ENCODE results near the gene SMCO4. TPM values are rescaled to one million over a fixed set of nuclear protein-coding genes. Genes with fewer than 3 reads are reported as not detected.

The SMCO4 gene
- total RNA-seq, 3 donors from 2014 or later (not counting 1 experiment from before 2014, with no cell fraction given), result 2.7 to 4.6 (median 3.6) TPM

- 85% methylated on average over 5 of the region's 5 CpGs for WGBS (ENCODE audit: insufficient coverage)
- H3K27me3 ChIP-seq (ENCODE audit: control insufficient read depth, insufficient read depth, low read length), result no peaks in the 10 kb centered on the region
- Mint-ChIP-seq H3K4me1 (peaks cover 61 to 71% of the 10 kb centered on the region in 2 donors), H3K36me3 (no peaks in the 10 kb centered on the region), H3K27ac (peak overlapping the region in 1 of 2 donors; percentile 1), H3K4me3 (no peak overlapping the region), H3K9me3 (no peaks in the 10 kb centered on the region), H3K27me3 (ENCODE audit: low read depth in 2 of 2) (no peaks in the 10 kb centered on the region)
- H3K9me3 ChIP-seq (ENCODE audit: control insufficient read depth, insufficient read depth, low read length), result no peaks in the 10 kb centered on the region
- no peak for DNase-seq
- H3K36me3 ChIP-seq (ENCODE audit: control insufficient read depth, insufficient read depth, low read length), result no peaks in the 10 kb centered on the region
- no peak for TF ChIP-seq CTCF (IDR thresholded peaks at IDR 0.05)
- no peak for ATAC-seq
- H3K4me1 ChIP-seq (ENCODE audit: control insufficient read depth, insufficient read depth, low read length), result peaks cover 25% of the 10 kb centered on the region
- H3K27ac ChIP-seq (ENCODE audit: low read length), result no peak overlapping the region
- no peak overlapping the region for H3K4me3 ChIP-seq (ENCODE audit: low read length)
- intact Hi-C loops (cut with micrococcal nuclease), result no loop called here
These were observed 10.4 kb downstream of the SMCO4 start for GRCh38 chr11:93532806-93533205.

- Mint-ChIP-seq H3K27ac (peak overlapping the region in 1 of 2 donors; percentile 1), H3K27me3 (ENCODE audit: low read depth in 2 of 2) (no peaks in the 10 kb centered on the region), H3K4me3 (no peak overlapping the region), H3K36me3 (no peaks in the 10 kb centered on the region), H3K9me3 (no peaks in the 10 kb centered on the region), H3K4me1 (peaks cover 62 to 66% of the 10 kb centered on the region in 2 donors)
- Histone ChIP-seq H3K4me1 (ENCODE audit: control insufficient read depth, insufficient read depth, low read length) (peaks cover 29% of the 10 kb centered on the region), H3K9me3 (ENCODE audit: control insufficient read depth, insufficient read depth, low read length) (no peaks in the 10 kb centered on the region), H3K27me3 (ENCODE audit: control insufficient read depth, insufficient read depth, low read length) (no peaks in the 10 kb centered on the region), H3K27ac (ENCODE audit: low read length) (no peak overlapping the region), H3K4me3 (ENCODE audit: low read length) (no peak overlapping the region), H3K36me3 (ENCODE audit: control insufficient read depth, insufficient read depth, low read length) (no peaks in the 10 kb centered on the region)
- intact Hi-C loops (cut with micrococcal nuclease), result no loop called here
- TF ChIP-seq CTCF (IDR thresholded peaks at IDR 0.05), result no peak
- peak in 1 of 3 donors; percentile 26 for ATAC-seq
- no peak for DNase-seq
- 65% methylated on average over 3 of the region's 3 CpGs for WGBS (ENCODE audit: insufficient coverage)
These were observed 10.9 kb downstream of the SMCO4 start for GRCh38 chr11:93532281-93532789.

- H3K36me3 ChIP-seq (ENCODE audit: control insufficient read depth, insufficient read depth, low read length), result no peaks in the 10 kb centered on the region
- TF ChIP-seq CTCF (IDR thresholded peaks at IDR 0.05), result no peak
- DNase-seq, result no peak
- no peaks in the 10 kb centered on the region for H3K9me3 ChIP-seq (ENCODE audit: control insufficient read depth, insufficient read depth, low read length)
- Mint-ChIP-seq H3K4me1 (peaks cover 71 to 74% of the 10 kb centered on the region in 2 donors), H3K4me3 (peak overlapping the region; percentile 63), H3K27ac (peak overlapping the region; percentile 50 to 78), H3K27me3 (ENCODE audit: low read depth in 2 of 2) (no peaks in the 10 kb centered on the region), H3K9me3 (no peaks in the 10 kb centered on the region), H3K36me3 (no peaks in the 10 kb centered on the region)
- WGBS (ENCODE audit: insufficient coverage), result 66% methylated on average over 1 of the region's 1 CpG
- peaks cover 44% of the 10 kb centered on the region for H3K4me1 ChIP-seq (ENCODE audit: control insufficient read depth, insufficient read depth, low read length)
- H3K27ac ChIP-seq (ENCODE audit: low read length), result no peak overlapping the region
- H3K4me3 ChIP-seq (ENCODE audit: low read length), result no peak overlapping the region
- no peaks in the 10 kb centered on the region for H3K27me3 ChIP-seq (ENCODE audit: control insufficient read depth, insufficient read depth, low read length)
- intact Hi-C loops (cut with micrococcal nuclease), result no loop called here
- ATAC-seq, result peak in 1 of 3 donors; percentile 15
These were observed 12.7 kb downstream of the SMCO4 start for GRCh38 chr11:93530468-93530826.
